Activated CD8-positive, alpha-beta T cell treated with anti-CD3 and anti-CD28 coated beads for 36 hours (primary cell): ENCODE data around the gene FEZF2. TPM values are rescaled to one million over a fixed set of nuclear protein-coding genes. Genes with fewer than 3 reads are reported as not detected.

ENCODE experiments used
- ATAC-seq: fragments of 200-7000 bp; cut with Tn5 transposase; one replicate; pipeline ENCODE4 v1.10.0; 2021; ENCODE audit warnings: mild to moderate bottlenecking, moderate library complexity
- CTCF ChIA-PET: fragments of 350-600 bp; sonication (Branson Sonifier 250); formaldehyde crosslinking; loops from one replicate; lab custom pipeline; 2021; ENCODE audit warnings: antibody characterized with exemption; lab: Charles Lee
- POLR2A ChIA-PET: fragments of 350-600 bp; sonication (Branson Sonifier 250); formaldehyde crosslinking; loops from one replicate; lab custom pipeline; 2021; ENCODE audit warnings: antibody characterized with exemption; lab: Charles Lee
- DNase-seq: peaks from one replicate; pipeline ENCODE4 v3.0.0-alpha.2; 2020
- H3K27ac Mint-ChIP-seq: one replicate; pipeline ENCODE4 v1.8.0; 2021; ENCODE audit warnings: mild to moderate bottlenecking, mixed read lengths
- H3K27me3 Mint-ChIP-seq: one replicate; pipeline ENCODE4 v1.8.0; 2021; ENCODE audit warnings: mixed read lengths
- H3K36me3 Mint-ChIP-seq: one replicate; pipeline ENCODE4 v1.8.0; 2021; ENCODE audit warnings: low read depth, mixed read lengths
- H3K4me1 Mint-ChIP-seq: one replicate; pipeline ENCODE4 v1.8.0; 2021; ENCODE audit warnings: low read depth, mixed read lengths
- H3K4me3 Mint-ChIP-seq: one replicate; pipeline ENCODE4 v1.8.0; 2021; ENCODE audit warnings: mild to moderate bottlenecking, moderate library complexity, mixed read lengths
- H3K9me3 Mint-ChIP-seq: one replicate; pipeline ENCODE4 v1.8.0; 2021; ENCODE audit warnings: mixed read lengths
- CTCF ChIP-seq: fragments of 200-600 bp; IDR thresholded peaks from one replicate; pipeline ENCODE4 v1.8.0; 2022; ENCODE audit warnings: antibody characterized with exemption, mild to moderate bottlenecking
- intact Hi-C: fragments of 100-400 bp; cut with micrococcal nuclease; formaldehyde crosslinking; loops from one replicate; pipeline ENCODE4 v1.10.0; 2022
- total RNA-seq, 2 experiments: library from RNA; stranded (reverse); gene quantifications; one replicate each; pipeline ENCODE4 v1.2.3, GENCODE V29; 2021

Gene FEZF2
- total RNA-seq, 2 experiments from 2014 or later, result not detected

GRCh38 chr3:62403765-62404164, 30.4 kb upstream of the FEZF2 start:
- no peaks in the 10 kb centered on the region for H3K4me1 Mint-ChIP-seq
- ChIA-PET CTCF (no interaction called here), POLR2A (no interaction called here)
- TF ChIP-seq CTCF, result no peak
- H3K9me3 Mint-ChIP-seq, result no peaks in the 10 kb centered on the region
- DNase-seq (no peak), ATAC-seq (no peak)
- intact Hi-C loops, result no loop called here
- H3K27me3 Mint-ChIP-seq, result peaks cover 2% of the 10 kb centered on the region
- H3K4me3 Mint-ChIP-seq, result no peak overlapping the region
- no peak overlapping the region for H3K27ac Mint-ChIP-seq
- H3K36me3 Mint-ChIP-seq, result no peaks in the 10 kb centered on the region

DNA sequence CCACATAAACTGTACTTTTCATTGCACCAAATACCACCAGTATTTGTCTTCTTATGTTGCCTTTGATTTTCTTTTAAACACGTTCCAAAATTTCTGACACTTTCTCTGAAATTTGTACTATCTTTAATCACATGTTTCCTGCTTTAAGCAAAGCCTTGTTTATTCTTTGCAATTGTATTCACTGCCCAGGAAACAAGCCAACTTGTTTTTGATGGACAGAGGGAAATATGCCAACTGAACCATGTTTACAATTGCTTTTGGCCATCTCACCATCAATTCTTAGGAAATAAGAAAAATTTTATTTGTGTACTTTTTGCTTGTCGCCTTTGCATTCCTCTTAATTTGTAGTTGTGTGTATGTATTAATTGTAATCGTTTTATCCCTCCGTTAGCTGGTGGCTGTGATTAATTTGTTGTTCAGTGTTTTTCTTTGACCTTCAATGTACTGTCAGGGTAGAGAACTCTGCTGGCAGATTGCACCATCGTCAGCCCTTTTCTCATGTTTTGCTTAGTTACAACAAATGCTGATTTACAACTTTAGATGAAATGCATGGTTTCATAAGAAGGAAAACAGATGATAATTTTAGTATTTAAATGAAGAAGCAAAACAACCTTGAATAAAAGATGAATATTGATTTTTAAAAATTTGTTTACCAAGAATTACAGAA, 19.4 kb upstream of the FEZF2 start:
- Mint-ChIP-seq H3K27me3 (peaks cover 9% of the 10 kb centered on the region), H3K36me3 (no peaks in the 10 kb centered on the region), H3K4me3 (no peak overlapping the region), H3K4me1 (no peaks in the 10 kb centered on the region), H3K9me3 (peaks cover 1% of the 10 kb centered on the region), H3K27ac (no peak overlapping the region)
- intact Hi-C loops, result no loop called here
- TF ChIP-seq CTCF, result no peak
- no peak for DNase-seq
- CTCF ChIA-PET, result no interaction called here
- POLR2A ChIA-PET, result no interaction called here
- no peak for ATAC-seq

DNA sequence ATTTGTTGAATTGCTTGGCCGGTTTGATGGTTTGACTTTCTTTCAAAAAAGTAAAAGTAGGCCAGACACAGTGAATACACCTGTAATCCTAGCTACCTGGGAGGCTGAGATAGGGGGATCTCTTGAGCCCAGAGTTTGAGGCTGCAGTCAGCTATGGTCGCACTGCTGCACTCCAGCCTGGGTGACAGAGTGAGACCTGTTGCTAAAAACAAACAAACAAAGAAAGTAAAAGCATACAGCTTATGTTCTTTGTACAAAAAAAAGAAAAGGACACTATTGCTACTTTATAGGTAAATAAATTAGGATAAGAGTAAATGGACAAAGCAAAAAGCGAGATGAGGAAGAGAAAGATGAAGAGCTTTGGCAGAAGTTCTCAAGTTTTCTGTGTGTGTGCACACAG, 13.9 kb upstream of the FEZF2 start:
- POLR2A ChIA-PET, result no interaction called here
- no peak overlapping the region for H3K27ac Mint-ChIP-seq

DNA sequence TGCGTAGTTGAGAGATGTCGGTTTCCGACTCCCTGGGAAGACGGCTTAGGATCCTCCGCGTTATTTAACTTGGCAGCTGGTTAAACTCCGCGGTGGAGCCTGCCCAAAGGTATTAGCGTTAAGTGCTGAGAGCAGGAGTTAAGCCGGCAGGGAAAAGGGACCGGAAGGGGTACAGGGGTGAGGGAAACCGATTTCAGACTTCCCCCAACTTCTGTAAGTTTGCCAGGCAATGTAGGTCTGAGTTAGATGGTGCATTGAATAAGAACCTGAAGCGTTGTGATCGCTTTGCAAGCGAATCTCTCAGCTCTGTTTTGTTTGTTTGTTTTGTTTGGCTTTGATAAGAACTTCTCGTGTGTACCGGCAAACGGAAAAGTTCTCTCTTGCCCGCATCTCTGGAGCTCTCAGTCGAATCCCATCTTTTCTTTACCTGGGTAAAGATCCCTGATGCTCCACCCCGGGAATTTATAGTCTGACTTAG, 6.0 kb upstream of the FEZF2 start:
- Mint-ChIP-seq H3K36me3 (no peaks in the 10 kb centered on the region), H3K27me3 (peaks cover 74% of the 10 kb centered on the region), H3K27ac (no peak overlapping the region), H3K4me1 (peaks cover under 1% of the 10 kb centered on the region), H3K4me3 (no peak overlapping the region), H3K9me3 (peaks cover 5% of the 10 kb centered on the region)
- DNase-seq, result no peak
- intact Hi-C loops, result no loop called here
- POLR2A ChIA-PET, result no interaction called here
- CTCF ChIA-PET, result no interaction called here
- ATAC-seq, result no peak
- no peak for TF ChIP-seq CTCF

More for the DNA sequence above, 13.9 kb upstream of the FEZF2 start:
- Mint-ChIP-seq H3K27me3 (peaks cover 6% of the 10 kb centered on the region), H3K9me3 (peaks cover 1% of the 10 kb centered on the region), H3K36me3 (no peaks in the 10 kb centered on the region), H3K4me3 (no peak overlapping the region), H3K4me1 (no peaks in the 10 kb centered on the region)
- intact Hi-C loops, result no loop called here
- ATAC-seq (no peak), DNase-seq (no peak)
- no peak for TF ChIP-seq CTCF
- CTCF ChIA-PET, result no interaction called here

DNA sequence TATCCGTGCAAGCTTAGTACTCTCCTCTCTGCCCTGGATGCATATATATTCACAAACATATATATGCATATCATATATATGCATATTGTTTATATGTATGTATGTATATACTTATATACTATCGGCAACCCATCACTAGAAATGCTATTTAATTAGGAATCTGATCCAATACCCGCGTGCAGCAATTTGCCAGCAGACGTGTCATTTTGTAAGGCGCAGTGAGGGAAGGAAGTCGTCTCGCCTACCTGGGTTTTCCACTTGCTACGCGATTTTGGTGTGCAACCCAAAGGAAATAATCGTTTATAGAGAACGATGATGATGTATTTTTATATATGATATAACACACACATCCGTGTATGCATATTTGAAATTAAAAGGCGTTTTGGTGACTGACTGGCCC, 5.6 kb upstream of the FEZF2 start:
- ChIA-PET CTCF (no interaction called here), POLR2A (no interaction called here)
- Mint-ChIP-seq H3K4me3 (no peak overlapping the region), H3K36me3 (no peaks in the 10 kb centered on the region), H3K9me3 (peaks cover 5% of the 10 kb centered on the region), H3K4me1 (peaks cover 5% of the 10 kb centered on the region), H3K27ac (no peak overlapping the region), H3K27me3 (peaks cover 78% of the 10 kb centered on the region)
- intact Hi-C loops, result no loop called here
- TF ChIP-seq CTCF, result no peak
- ATAC-seq (no peak), DNase-seq (no peak)
